ENCODE data around the gene P2RY2. TPM values are rescaled to one million over a fixed set of nuclear protein-coding genes. Genes with fewer than 3 reads are reported as not detected.

The P2RY2 gene
- polyA plus RNA-seq, 1 donor from 2014 or later: not detected

DNA sequence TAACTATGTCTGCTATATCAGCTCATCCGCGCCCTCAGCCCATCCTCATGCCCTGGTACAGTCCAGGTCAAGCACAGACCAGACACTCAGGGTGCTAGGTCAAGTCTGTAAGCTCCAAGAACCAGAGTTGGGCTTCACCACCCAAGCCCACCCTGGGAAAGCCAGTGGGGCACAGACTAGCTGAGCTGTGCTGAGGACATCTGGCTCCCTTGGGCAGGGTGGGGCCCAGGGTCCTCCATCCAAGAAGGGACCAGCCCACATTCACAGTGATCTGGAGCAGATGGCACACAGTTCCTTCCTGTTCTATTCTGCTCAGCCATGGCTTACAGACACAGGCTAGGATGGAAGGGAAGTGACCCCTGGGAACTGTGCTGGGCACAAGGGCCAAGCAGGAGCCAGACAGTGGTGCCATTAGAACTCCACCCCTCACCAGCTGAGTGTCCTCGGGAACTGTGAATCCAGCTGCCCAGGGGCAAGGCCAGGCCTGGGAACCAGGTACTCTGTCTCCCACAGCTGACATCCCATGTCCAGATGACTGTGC is 63.2 kb downstream of the P2RY2 start:
- H3K27me3 ChIP-seq (ENCODE audit: insufficient read depth, low read depth, low read length): no peaks in the 10 kb centered on the region
- no peaks in the 10 kb centered on the region for H3K9me3 ChIP-seq (ENCODE audit: low read length)
- TF ChIP-seq, protein P1, sequence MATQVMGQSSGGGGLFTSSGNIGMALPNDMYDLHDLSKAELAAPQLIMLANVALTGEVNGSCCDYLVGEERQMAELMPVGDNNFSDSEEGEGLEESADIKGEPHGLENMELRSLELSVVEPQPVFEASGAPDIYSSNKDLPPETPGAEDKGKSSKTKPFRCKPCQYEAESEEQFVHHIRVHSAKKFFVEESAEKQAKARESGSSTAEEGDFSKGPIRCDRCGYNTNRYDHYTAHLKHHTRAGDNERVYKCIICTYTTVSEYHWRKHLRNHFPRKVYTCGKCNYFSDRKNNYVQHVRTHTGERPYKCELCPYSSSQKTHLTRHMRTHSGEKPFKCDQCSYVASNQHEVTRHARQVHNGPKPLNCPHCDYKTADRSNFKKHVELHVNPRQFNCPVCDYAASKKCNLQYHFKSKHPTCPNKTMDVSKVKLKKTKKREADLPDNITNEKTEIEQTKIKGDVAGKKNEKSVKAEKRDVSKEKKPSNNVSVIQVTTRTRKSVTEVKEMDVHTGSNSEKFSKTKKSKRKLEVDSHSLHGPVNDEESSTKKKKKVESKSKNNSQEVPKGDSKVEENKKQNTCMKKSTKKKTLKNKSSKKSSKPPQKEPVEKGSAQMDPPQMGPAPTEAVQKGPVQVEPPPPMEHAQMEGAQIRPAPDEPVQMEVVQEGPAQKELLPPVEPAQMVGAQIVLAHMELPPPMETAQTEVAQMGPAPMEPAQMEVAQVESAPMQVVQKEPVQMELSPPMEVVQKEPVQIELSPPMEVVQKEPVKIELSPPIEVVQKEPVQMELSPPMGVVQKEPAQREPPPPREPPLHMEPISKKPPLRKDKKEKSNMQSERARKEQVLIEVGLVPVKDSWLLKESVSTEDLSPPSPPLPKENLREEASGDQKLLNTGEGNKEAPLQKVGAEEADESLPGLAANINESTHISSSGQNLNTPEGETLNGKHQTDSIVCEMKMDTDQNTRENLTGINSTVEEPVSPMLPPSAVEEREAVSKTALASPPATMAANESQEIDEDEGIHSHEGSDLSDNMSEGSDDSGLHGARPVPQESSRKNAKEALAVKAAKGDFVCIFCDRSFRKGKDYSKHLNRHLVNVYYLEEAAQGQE (IDR thresholded peaks at IDR 0.05; ENCODE audit: borderline replicate concordance): no peak
- TF ChIP-seq SMC3 (conservative IDR thresholded peaks at IDR 0.05; ENCODE audit: poor library complexity): no peak
- TF ChIP-seq EZH2 (IDR thresholded peaks at IDR 0.05; ENCODE audit: borderline replicate concordance, insufficient read depth, low read length, poor library complexity, severe bottlenecking): no peak
- TF ChIP-seq TAF1 (IDR thresholded peaks at IDR 0.05; ENCODE audit: low read depth): no peak
- no peak for TF ChIP-seq POLR2AphosphoS5 (IDR thresholded peaks at IDR 0.05)
- TF ChIP-seq MXI1 (conservative IDR thresholded peaks at IDR 0.05; ENCODE audit: poor library complexity, severe bottlenecking): no peak
- TF ChIP-seq, protein P2, sequence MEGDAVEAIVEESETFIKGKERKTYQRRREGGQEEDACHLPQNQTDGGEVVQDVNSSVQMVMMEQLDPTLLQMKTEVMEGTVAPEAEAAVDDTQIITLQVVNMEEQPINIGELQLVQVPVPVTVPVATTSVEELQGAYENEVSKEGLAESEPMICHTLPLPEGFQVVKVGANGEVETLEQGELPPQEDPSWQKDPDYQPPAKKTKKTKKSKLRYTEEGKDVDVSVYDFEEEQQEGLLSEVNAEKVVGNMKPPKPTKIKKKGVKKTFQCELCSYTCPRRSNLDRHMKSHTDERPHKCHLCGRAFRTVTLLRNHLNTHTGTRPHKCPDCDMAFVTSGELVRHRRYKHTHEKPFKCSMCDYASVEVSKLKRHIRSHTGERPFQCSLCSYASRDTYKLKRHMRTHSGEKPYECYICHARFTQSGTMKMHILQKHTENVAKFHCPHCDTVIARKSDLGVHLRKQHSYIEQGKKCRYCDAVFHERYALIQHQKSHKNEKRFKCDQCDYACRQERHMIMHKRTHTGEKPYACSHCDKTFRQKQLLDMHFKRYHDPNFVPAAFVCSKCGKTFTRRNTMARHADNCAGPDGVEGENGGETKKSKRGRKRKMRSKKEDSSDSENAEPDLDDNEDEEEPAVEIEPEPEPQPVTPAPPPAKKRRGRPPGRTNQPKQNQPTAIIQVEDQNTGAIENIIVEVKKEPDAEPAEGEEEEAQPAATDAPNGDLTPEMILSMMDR (IDR thresholded peaks at IDR 0.05; ENCODE audit: poor library complexity, severe bottlenecking): no peak
- no peak for TF ChIP-seq RAD21 (conservative IDR thresholded peaks at IDR 0.05)
- TF ChIP-seq EP300 (conservative IDR thresholded peaks at IDR 0.05; ENCODE audit: poor library complexity, severe bottlenecking): no peak
- H3K4me3 ChIP-seq (ENCODE audit: low read length): no peak overlapping the region
- no peak overlapping the region for H3K4me2 ChIP-seq (ENCODE audit: low read length)
- H2AFZ ChIP-seq (ENCODE audit: low read depth, low read length): no peak overlapping the region
- H3K36me3 ChIP-seq (ENCODE audit: insufficient read depth, low read length): no peaks in the 10 kb centered on the region
- no peaks in the 10 kb centered on the region for H3K9me2 ChIP-seq (ENCODE audit: insufficient read depth, low read length)
- H3F3A ChIP-seq (ENCODE audit: insufficient read depth, low read length, poor library complexity, severe bottlenecking): no peaks in the 10 kb centered on the region
- H4K20me1 ChIP-seq (ENCODE audit: insufficient read depth): no peaks in the 10 kb centered on the region
- H3K27ac ChIP-seq (ENCODE audit: low read length): no peak overlapping the region
- no peak overlapping the region for H3K9ac ChIP-seq (ENCODE audit: low read length)
- no peaks in the 10 kb centered on the region for H3K79me2 ChIP-seq (replicated peaks; ENCODE audit: insufficient read depth, low read length)

DNA sequence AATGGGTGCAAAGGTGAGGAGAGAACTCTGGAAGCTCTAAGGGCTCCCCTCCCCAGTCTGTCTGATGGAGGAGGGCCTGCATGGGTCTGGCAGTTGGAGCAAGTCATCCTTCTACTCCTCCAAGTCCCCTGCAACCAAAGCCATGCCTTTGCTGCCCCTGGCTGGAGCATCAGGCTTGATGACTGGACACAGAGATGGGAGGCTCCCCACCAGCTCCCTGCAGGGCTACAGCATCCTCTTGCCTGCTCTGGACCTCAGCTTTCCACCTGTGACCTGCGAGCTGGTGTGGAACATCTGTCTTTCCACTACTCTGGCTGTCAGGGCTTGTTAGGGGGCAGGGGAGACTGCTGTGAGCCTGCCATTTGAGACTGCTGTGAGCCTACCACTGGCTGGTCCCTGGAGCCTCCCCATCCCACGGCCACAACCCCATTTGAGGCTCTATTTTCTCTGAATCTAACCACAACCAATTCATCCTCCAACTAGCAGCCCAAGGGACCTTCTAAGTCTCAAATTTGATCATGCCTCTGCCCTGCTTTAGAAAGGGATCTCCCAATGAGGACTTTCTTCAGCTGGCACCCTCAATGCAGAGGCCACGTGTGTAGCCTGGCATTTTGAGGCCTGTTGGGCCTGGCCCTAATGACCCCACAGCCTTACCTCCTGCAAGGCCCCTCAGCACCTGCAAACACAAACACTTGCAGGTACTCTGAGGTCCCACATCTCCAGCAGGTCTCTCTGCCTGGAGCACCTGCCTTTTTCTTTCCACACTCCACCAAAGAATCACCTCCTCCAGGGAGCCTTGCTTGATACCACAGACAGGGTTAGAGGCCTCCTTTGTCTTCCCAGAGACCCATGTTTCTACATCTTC is 63.9 kb downstream of the P2RY2 start:
- no peak overlapping the region for H3K27ac ChIP-seq (ENCODE audit: low read length)
- H3K79me2 ChIP-seq (replicated peaks; ENCODE audit: insufficient read depth, low read length): no peaks in the 10 kb centered on the region
- H2AFZ ChIP-seq (ENCODE audit: low read depth, low read length): no peak overlapping the region
- H3K9me3 ChIP-seq (ENCODE audit: low read length): no peaks in the 10 kb centered on the region
- no peak overlapping the region for H3K9ac ChIP-seq (ENCODE audit: low read length)
- no peak overlapping the region for H3K4me3 ChIP-seq (ENCODE audit: low read length)
- TF ChIP-seq POLR2AphosphoS5 (IDR thresholded peaks at IDR 0.05) (no peak), EP300 (conservative IDR thresholded peaks at IDR 0.05; ENCODE audit: poor library complexity, severe bottlenecking) (no peak), RAD21 (conservative IDR thresholded peaks at IDR 0.05) (no peak), MXI1 (conservative IDR thresholded peaks at IDR 0.05; ENCODE audit: poor library complexity, severe bottlenecking) (no peak), EZH2 (IDR thresholded peaks at IDR 0.05; ENCODE audit: borderline replicate concordance, insufficient read depth, low read length, poor library complexity, severe bottlenecking) (no peak), SMC3 (conservative IDR thresholded peaks at IDR 0.05; ENCODE audit: poor library complexity) (no peak), TAF1 (IDR thresholded peaks at IDR 0.05; ENCODE audit: low read depth) (no peak)
- TF ChIP-seq, protein P2 (IDR thresholded peaks at IDR 0.05; ENCODE audit: poor library complexity, severe bottlenecking): no peak
- TF ChIP-seq, protein P1 (IDR thresholded peaks at IDR 0.05; ENCODE audit: borderline replicate concordance): no peak
- H3K36me3 ChIP-seq (ENCODE audit: insufficient read depth, low read length): no peaks in the 10 kb centered on the region
- H3K27me3 ChIP-seq (ENCODE audit: insufficient read depth, low read depth, low read length): no peaks in the 10 kb centered on the region
- no peaks in the 10 kb centered on the region for H3F3A ChIP-seq (ENCODE audit: insufficient read depth, low read length, poor library complexity, severe bottlenecking)
- H3K9me2 ChIP-seq (ENCODE audit: insufficient read depth, low read length): no peaks in the 10 kb centered on the region
- no peaks in the 10 kb centered on the region for H4K20me1 ChIP-seq (ENCODE audit: insufficient read depth)
- no peak overlapping the region for H3K4me2 ChIP-seq (ENCODE audit: low read length)
